Adrenal gland (tissue), 12 donors: ENCODE results near the gene ZNF446. TPM values are rescaled to one million over a fixed set of nuclear protein-coding genes. Genes with fewer than 3 reads are reported as not detected.
A peak's percentile ranks its signal among the peaks of the same experiment; 100 is the strongest.

Experiments
- DNase-seq, 7 donors: peaks; one replicate each; pipeline ENCODE4 v3.0.0-alpha.2; 2019 to 2020
- H3K27ac ChIP-seq, 5 donors: fragments of 200-600 bp; sonication (generic) in 4 of 5; 1 replicate in 3 of 5; 2 replicates in 2 of 5; pipeline versions ENCODE4 v1.5.1 to v1.8.0; 2016 to 2020; ENCODE audit warnings: mild to moderate bottlenecking in 1 of 5
- H3K27me3 ChIP-seq: fragments of 200-600 bp; 2 replicates; pipeline ENCODE4 v1.8.0; 2021
- H3K36me3 ChIP-seq, 2 donors: fragments of 200-600 bp; replicated peaks in 1 of 2; 1 replicate in 1 of 2; 2 replicates in 1 of 2; pipeline versions ENCODE4 v1.5.1 to v1.8.0; 2018 to 2022
- H3K4me1 ChIP-seq, 2 donors: fragments of 200-600 bp; replicated peaks in 1 of 2; 1 replicate in 1 of 2; 2 replicates in 1 of 2; pipeline versions ENCODE4 v1.5.1 to v1.8.0; 2018 to 2021
- H3K4me3 ChIP-seq, 4 donors: fragments of 200-600 bp; sonication (generic) in 3 of 4; one replicate each; pipeline ENCODE4 v1.5.1; 2016 to 2018
- H3K9me3 ChIP-seq, 3 donors: fragments of 200-600 bp; sonication (generic) in 1 of 3; replicated peaks in 1 of 3; 1 replicate in 2 of 3; 2 replicates in 1 of 3; pipeline versions ENCODE4 v1.5.1 to v1.8.0; 2016 to 2021
- CTCF ChIP-seq, 6 experiments: fragments of 450-650 bp in 4 of 6; fragments of 200-600 bp in 2 of 6; sonication (generic) in 1 of 6; IDR thresholded peaks; 1 replicate in 5 of 6; 2 replicates in 1 of 6; pipeline versions ENCODE4 v1.5.1 to v1.8.0; 2016 to 2021; ENCODE audit warnings: antibody characterized with exemption in 6 of 6, mild to moderate bottlenecking in 2 of 6, moderate library complexity in 1 of 6
- POLR2A ChIP-seq, 2 donors: fragments of 450-650 bp; IDR thresholded peaks; one replicate each; pipeline ENCODE4 v1.6.1; 2017; ENCODE audit warnings: antibody characterized with exemption in 2 of 2, mild to moderate bottlenecking in 2 of 2, moderate library complexity in 1 of 2
- WGBS, 4 donors: extraction: QIAGEN DNeasy Blood & Tissue Kit in 2 of 4; methylation state at CpG; one replicate each; pipeline versions ENCODE4 v1.1.5 to v1.1.7; 2013 to 2017; 5-methylcytosine and 5-hydroxymethylcytosine counted together
- intact Hi-C, 2 donors: fragments of 100-400 bp; cut with DNase I; formaldehyde crosslinking; loops; one replicate each; pipeline versions ENCODE4 v1.14.1 to v1.15.0; 2022 to 2023
- polyA plus RNA-seq, 3 donors: library from polyadenylated mRNA; stranded (reverse); fragments of 200-250 nt in 2 of 3; fragments of 350-450 nt in 1 of 3; fragmentation: Illumina TruSeq in 1 of 3; extraction: RNeasy Lipid Tissue Mini Kit (QIAGEN cat#74804) in 1 of 3; gene quantifications; one replicate each; pipeline ENCODE4 v1.2.3, GENCODE V29; 2013 to 2014
- total RNA-seq, 9 donors: library from RNA; depleted of rRNA in 4 of 9; stranded (reverse); fragments of >200 nt in 4 of 9; fragments of 120-200 nt in 1 of 9; fragmentation: NEBNext Ultra II Directional in 1 of 9; extraction: Animal tissue kit (Norgen Biotek cat#: 25700) in 1 of 9; gene quantifications; one replicate each; pipeline versions ENCODE4 v1.1.0 to v1.2.4, GENCODE V29; 2013 to 2023
- donor health status: healthy with polysubstance abuse.
- donor health status: Bipolar disorder and iron deficiency.
- donor health status: DM: yes; HTN: yes; CAD: no.
- donor health status: DM: no; HTN: no; CAD: no.
- donor health status: DM: no; HTN: no; CAD: no.
- donor health status: DM: yes; HTN: yes; CAD: no.

Gene ZNF446
- total and polyA plus RNA-seq, 12 donors: 2.7 to 30.8 (median 15.0) TPM

- intact Hi-C loops: no loop called here
- H3K9me3 ChIP-seq: no peaks in the 10 kb centered on the region
- WGBS, 4 donors: 81 to 88% (median 85%) methylated on average over 6 to 15 of the region's 15 CpGs
- no peaks in the 10 kb centered on the region for H3K27me3 ChIP-seq
- peaks cover 0 to 30% of the 10 kb centered on the region in 2 donors for H3K36me3 ChIP-seq
- no peak overlapping the region for H3K4me3 ChIP-seq
- DNase-seq: no peak
- H3K4me1 ChIP-seq: peaks cover 6 to 14% of the 10 kb centered on the region in 2 donors
- no peak for TF ChIP-seq CTCF (IDR thresholded peaks at IDR 0.05)
- no peak for TF ChIP-seq POLR2A (IDR thresholded peaks at IDR 0.05)
- peak overlapping the region in 3 of 5 donors; percentile 70 to 91 (median 89) for H3K27ac ChIP-seq
These were observed 978 bp downstream of the ZNF446 start for GRCh38 chr19:58477130-58477529.

- H3K27me3 ChIP-seq: no peaks in the 10 kb centered on the region
- no peak for TF ChIP-seq CTCF (IDR thresholded peaks at IDR 0.05)
- TF ChIP-seq POLR2A (IDR thresholded peaks at IDR 0.05): no peak
- peaks cover 0 to 22% of the 10 kb centered on the region in 2 donors for H3K36me3 ChIP-seq
- H3K4me1 ChIP-seq: peaks cover 6 to 14% of the 10 kb centered on the region in 2 donors
- 100% methylated on average over 1 of the region's 1 CpG; no CpG with 5 or more reads in 1 of the 4 donors for WGBS, 4 donors
- no peaks in the 10 kb centered on the region for H3K9me3 ChIP-seq
- H3K4me3 ChIP-seq: no peak overlapping the region
- H3K27ac ChIP-seq: peak overlapping the region in 2 of 5 donors; percentile 89 to 91
- DNase-seq: peak in 1 of 7 donors; percentile 20
- intact Hi-C loops: no loop called here
These were observed 1.7 kb downstream of the ZNF446 start for GRCh38 chr19:58477871-58478270.

- intact Hi-C loops: no loop called here
- Histone ChIP-seq H3K4me3 (no peak overlapping the region), H3K27me3 (no peaks in the 10 kb centered on the region), H3K27ac (no peak overlapping the region), H3K4me1 (peaks cover 6 to 14% of the 10 kb centered on the region in 2 donors), H3K9me3 (no peaks in the 10 kb centered on the region), H3K36me3 (peaks cover 0 to 22% of the 10 kb centered on the region in 2 donors)
- TF ChIP-seq POLR2A (IDR thresholded peaks at IDR 0.05) (no peak), CTCF (IDR thresholded peaks at IDR 0.05) (no peak)
- 92 to 98% (median 96%) methylated on average over 6 to 7 of the region's 7 CpGs for WGBS, 4 donors
- peak in 1 of 7 donors; percentile 12 for DNase-seq
These were observed 3.2 kb downstream of the ZNF446 start for GRCh38 chr19:58479303-58479702.

GRCh38 chr19:58479736-58480480 lies 3.8 kb downstream of the ZNF446 start:
- Histone ChIP-seq H3K4me1 (peaks cover 6 to 14% of the 10 kb centered on the region in 2 donors), H3K4me3 (no peak overlapping the region), H3K27me3 (no peaks in the 10 kb centered on the region), H3K27ac (no peak overlapping the region), H3K36me3 (peaks cover 0 to 22% of the 10 kb centered on the region in 2 donors), H3K9me3 (no peaks in the 10 kb centered on the region)
- intact Hi-C loops: no loop called here
- TF ChIP-seq CTCF (IDR thresholded peaks at IDR 0.05): no peak
- TF ChIP-seq POLR2A (IDR thresholded peaks at IDR 0.05): no peak
- no peak for DNase-seq
- 89 to 95% (median 92%) methylated on average over 8 to 28 of the region's 28 CpGs for WGBS, 4 donors
